Peyer's patch (tissue), 4 donors: ENCODE measurements around the gene MAML2.

Experiments
- CTCF ChIP-seq, 6 experiments: fragments of 450-650 bp in 4 of 6; fragments of 200-600 bp in 2 of 6; sonication (generic) in 1 of 6; IDR thresholded peaks; one replicate each; pipeline ENCODE4 v1.5.1; 2017 to 2019; ENCODE audit warnings: antibody characterized with exemption in 6 of 6, mild to moderate bottlenecking in 3 of 6, moderate library complexity in 1 of 6
- POLR2A ChIP-seq, 2 donors: fragments of 450-650 bp; IDR thresholded peaks; one replicate each; pipeline ENCODE4 v1.5.1; 2017; ENCODE audit warnings: antibody characterized with exemption in 2 of 2, mild to moderate bottlenecking in 2 of 2, moderate library complexity in 2 of 2

- TF ChIP-seq CTCF (IDR thresholded peaks at IDR 0.05) (no peak), POLR2A (IDR thresholded peaks at IDR 0.05) (no peak)
Observed at GRCh38 chr11:96316869-96317268, 26.1 kb downstream of the MAML2 start.
